Measurements from ENCODE around the gene TMEM222.

DNA sequence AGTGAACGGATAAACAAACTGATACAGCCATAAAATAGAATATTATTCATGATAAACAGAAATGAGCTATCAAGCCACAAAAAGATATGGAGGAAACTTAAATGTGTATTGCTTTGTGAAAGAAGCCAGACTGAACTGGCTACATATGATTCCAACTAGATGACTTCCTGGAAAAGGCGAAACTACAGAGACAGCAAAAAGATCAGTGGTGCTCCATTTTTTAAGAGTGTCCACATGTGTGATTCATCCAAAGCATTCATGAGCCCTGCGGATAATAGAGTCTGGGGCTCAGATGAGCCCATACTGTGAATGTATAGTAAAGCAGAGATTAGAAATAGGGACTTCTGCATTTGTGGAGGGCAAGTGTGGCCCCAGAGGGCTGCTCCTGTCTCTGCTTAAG is 7.8 kb upstream of the TMEM222 start:
- TF ChIP-seq EZH2phosphoT487 (IDR thresholded peaks at IDR 0.05; ENCODE audit: insufficient read depth, low read depth) (no peak), EZH2 (IDR thresholded peaks at IDR 0.05; ENCODE audit: insufficient read depth, poor library complexity, severe bottlenecking) (no peak)
